IMR-90 (cell line): ENCODE measurements around the gene APLN.

Source experiments
- BHLHE40 ChIP-seq: fragments of 150-350 bp; IDR thresholded peaks from 2 replicates; pipeline ENCODE4 v1.6.1; 2016; ENCODE audit warnings: mild to moderate bottlenecking, low read depth, low read length
- CEBPB ChIP-seq: IDR thresholded peaks from 2 replicates; pipeline ENCODE4 v1.6.1; 2012; ENCODE audit warnings: low read depth, low read length, improper control_type of control experiment
- CTCF ChIP-seq: conservative IDR thresholded peaks from 2 replicates; pipeline ENCODE4 v1.5.1; 2012; ENCODE audit warnings: mild to moderate bottlenecking, low read depth, low read length, improper control_type of control experiment
- ELK1 ChIP-seq: fragments of 150-350 bp; IDR thresholded peaks from 2 replicates; pipeline ENCODE4 v1.6.1; 2016; ENCODE audit warnings: low read depth, mild to moderate bottlenecking, low read length, moderate library complexity, borderline replicate concordance
- MAFK ChIP-seq: IDR thresholded peaks from 2 replicates; pipeline ENCODE4 v1.6.1; 2012; ENCODE audit warnings: low read depth, low read length, improper control_type of control experiment
- MXI1 ChIP-seq: IDR thresholded peaks from 2 replicates; pipeline ENCODE4 v1.6.1; 2012; ENCODE audit warnings: low read depth, mild to moderate bottlenecking, low read length, moderate library complexity, borderline replicate concordance
- POLR2A ChIP-seq: IDR thresholded peaks from 2 replicates; pipeline ENCODE4 v1.6.1; 2012; ENCODE audit warnings: mild to moderate bottlenecking, low read depth, low read length
- RAD21 ChIP-seq: IDR thresholded peaks from 2 replicates; pipeline ENCODE4 v1.6.1; 2012; ENCODE audit warnings: low read length, improper control_type of control experiment
- RCOR1 ChIP-seq: IDR thresholded peaks from 2 replicates; pipeline ENCODE4 v1.6.1; 2012; ENCODE audit warnings: mild to moderate bottlenecking, low read length, improper control_type of control experiment; ENCODE audit not compliant: insufficient replicate concordance

GRCh38 chrX:129659861-129660260 is 5.1 kb upstream of the APLN start:
- TF ChIP-seq MAFK (no peak), CTCF (no peak), RCOR1 (no peak), CEBPB (no peak), ELK1 (no peak), POLR2A (no peak), MXI1 (no peak), BHLHE40 (no peak), RAD21 (no peak)
